GM23248 (cell line): Measurements from ENCODE around the gene RARB.

Experiments used
- EZH2 ChIP-seq: fragments of 200-600 bp; sonication (generic); IDR thresholded peaks from 2 replicates; pipeline ENCODE4 v1.6.1; 2018; ENCODE audit warnings: antibody characterized with exemption, mild to moderate bottlenecking; ENCODE audit not compliant: insufficient read depth, poor library complexity, severe bottlenecking
- EZH2phosphoT487 ChIP-seq: fragments of 200-600 bp; sonication (generic); IDR thresholded peaks from 2 replicates; pipeline ENCODE4 v1.6.1; 2018; ENCODE audit warnings: antibody characterized with exemption, moderate library complexity, mild to moderate bottlenecking, low read depth; ENCODE audit not compliant: insufficient read depth

DNA sequence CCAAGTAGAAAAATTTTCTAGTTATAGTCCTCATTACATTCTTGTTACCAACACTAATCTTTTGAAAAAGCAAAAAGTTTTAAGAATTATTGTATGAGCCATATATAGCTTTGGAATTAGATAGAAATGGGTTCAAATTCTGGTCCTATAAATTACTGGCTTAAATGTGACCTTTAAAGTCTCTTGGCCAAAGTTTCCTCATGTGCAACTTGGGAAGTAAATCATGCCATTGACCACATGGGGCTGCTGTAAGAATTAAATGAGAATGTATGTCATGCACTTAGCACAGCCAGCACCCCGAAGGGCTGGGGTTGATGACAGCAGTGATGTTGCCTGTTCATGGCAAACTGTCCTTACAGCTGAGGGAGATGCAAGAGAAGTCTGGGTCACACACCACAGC lies 128.4 kb downstream of the RARB start:
- no peak for TF ChIP-seq EZH2phosphoT487
- no peak for TF ChIP-seq EZH2
